ENCODE data around the gene CHPF2. TPM values are rescaled to one million over a fixed set of nuclear protein-coding genes. Genes with fewer than 3 reads are reported as not detected.

Gene CHPF2
- total RNA-seq, 1 experiment from 2014 or later = 19.5 TPM

DNA sequence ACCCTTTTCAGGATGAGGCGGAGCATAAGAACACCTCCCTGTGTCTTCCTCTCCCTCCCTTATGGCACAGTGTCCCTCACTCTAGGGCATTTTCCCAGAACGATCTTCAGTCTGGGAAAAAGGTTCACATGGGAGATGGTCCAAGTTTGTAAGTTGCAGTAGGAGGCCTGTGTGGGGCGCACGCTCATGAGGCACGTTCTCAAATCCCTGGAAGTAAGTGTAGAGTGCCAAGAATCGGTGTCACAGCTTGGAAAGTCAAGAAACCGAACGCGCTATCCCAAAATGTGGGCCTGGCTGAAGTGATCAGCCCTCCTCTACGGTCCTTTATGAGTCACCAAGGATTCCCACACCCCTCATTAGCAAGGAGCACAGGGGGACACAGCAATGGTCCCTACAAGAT lies 40.1 kb downstream of the CHPF2 start:
- no peak for TF ChIP-seq EZH2phosphoT487 (IDR thresholded peaks at IDR 0.05; ENCODE audit: borderline replicate concordance)
- no peak for TF ChIP-seq SIN3A (IDR thresholded peaks at IDR 0.05; ENCODE audit: low read depth)
- TF ChIP-seq ELF1 (IDR thresholded peaks at IDR 0.05; ENCODE audit: borderline replicate concordance, low read depth) = no peak
- no peak for TF ChIP-seq EGR1 (IDR thresholded peaks at IDR 0.05; ENCODE audit: low read depth)
- peaks cover 9 to 15% of the 10 kb centered on the region in 2 experiments; a peak in 3 of 4 replicates for H3K4me1 ChIP-seq (ENCODE audit: control insufficient read depth in 1 of 2, insufficient read depth in 2 of 2, low read length in 2 of 2)
- H3K9ac ChIP-seq (ENCODE audit: low read length) = no peak overlapping the region
- H3K36me3 ChIP-seq (ENCODE audit: control insufficient read depth in 1 of 2, insufficient read depth in 2 of 2, low read length in 2 of 2) = no peaks in the 10 kb centered on the region
- CTCF ChIA-PET = no interaction called here
- no peaks in the 10 kb centered on the region for H3K9me3 ChIP-seq (ENCODE audit: control insufficient read depth in 1 of 2, insufficient read depth in 1 of 2, low read depth in 1 of 2, low read length in 2 of 2)
- no peak for DNase-seq (ENCODE audit: low read depth, low spot score)
- no peaks in the 10 kb centered on the region for H3K79me2 ChIP-seq (ENCODE audit: insufficient read depth, low read length)
- RAD21 ChIA-PET (ENCODE audit: low non-redundant PET in 1 of 2, low total read pairs in 2 of 2, uncharacterized antibody in 2 of 2, unreplicated experiment in 2 of 2) = no interaction called here
- no peak overlapping the region for H2AFZ ChIP-seq (ENCODE audit: low read depth, low read length, poor library complexity, severe bottlenecking)
- intact Hi-C loops (cut with micrococcal nuclease) = no loop called here
- no peaks in the 10 kb centered on the region for H3K9me2 ChIP-seq (ENCODE audit: insufficient read depth)
- H3K27me3 ChIP-seq (ENCODE audit: insufficient read depth, low read length) = no peaks in the 10 kb centered on the region
- H4K20me1 ChIP-seq (ENCODE audit: insufficient read depth) = no peaks in the 10 kb centered on the region
- no peak overlapping the region for H3K4me3 ChIP-seq (replicated peaks in 1 of 2; ENCODE audit: low read depth in 1 of 2, low read length in 2 of 2)
- no peak for ATAC-seq
- BruUV-seq (replicated peaks) = no TSS peak
- POLR2A ChIA-PET = no interaction called here
- no peak overlapping the region for H3K27ac ChIP-seq (ENCODE audit: low read depth, low read length)
- H3K4me2 ChIP-seq (ENCODE audit: low read length) = no peak overlapping the region

DNA sequence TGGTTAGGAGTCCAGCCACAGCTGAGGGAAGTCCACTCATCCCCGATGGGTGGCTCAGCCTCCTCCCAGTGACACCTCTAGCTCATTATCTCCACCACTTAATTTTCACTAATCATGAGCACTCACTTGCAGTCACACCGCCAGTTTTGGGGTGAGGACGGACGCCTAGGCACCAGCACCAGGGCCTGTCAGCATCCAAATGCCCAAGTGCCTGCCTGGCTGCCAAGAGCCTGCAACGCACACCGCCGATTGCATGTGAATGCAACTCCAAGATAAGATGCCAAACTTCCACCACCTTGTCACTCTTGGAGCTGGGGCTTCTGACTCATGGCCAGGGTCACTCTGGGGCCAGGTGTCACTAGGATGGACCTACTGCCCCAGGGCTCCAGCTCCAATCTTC lies 40.6 kb downstream of the CHPF2 start:
- Histone ChIP-seq H3K36me3 (ENCODE audit: control insufficient read depth in 1 of 2, insufficient read depth in 2 of 2, low read length in 2 of 2) (no peaks in the 10 kb centered on the region), H3K79me2 (ENCODE audit: insufficient read depth, low read length) (no peaks in the 10 kb centered on the region), H4K20me1 (ENCODE audit: insufficient read depth) (no peaks in the 10 kb centered on the region), H3K27ac (ENCODE audit: low read depth, low read length) (no peak overlapping the region), H3K9me3 (ENCODE audit: control insufficient read depth in 1 of 2, insufficient read depth in 1 of 2, low read depth in 1 of 2, low read length in 2 of 2) (no peaks in the 10 kb centered on the region), H3K4me2 (ENCODE audit: low read length) (no peak overlapping the region), H3K27me3 (ENCODE audit: insufficient read depth, low read length) (no peaks in the 10 kb centered on the region), H3K4me3 (replicated peaks in 1 of 2; ENCODE audit: low read depth in 1 of 2, low read length in 2 of 2) (no peak overlapping the region), H3K4me1 (ENCODE audit: control insufficient read depth in 1 of 2, insufficient read depth in 2 of 2, low read length in 2 of 2) (peaks cover 12 to 17% of the 10 kb centered on the region in 2 experiments; a peak in 3 of 4 replicates), H3K9ac (ENCODE audit: low read length) (no peak overlapping the region), H3K9me2 (ENCODE audit: insufficient read depth) (no peaks in the 10 kb centered on the region), H2AFZ (ENCODE audit: low read depth, low read length, poor library complexity, severe bottlenecking) (no peak overlapping the region)
- intact Hi-C loops (cut with micrococcal nuclease) = no loop called here
- DNase-seq (ENCODE audit: low read depth, low spot score) (no peak), ATAC-seq (no peak)
- BruUV-seq (replicated peaks) = no TSS peak
- CTCF ChIA-PET = no interaction called here
- POLR2A ChIA-PET = no interaction called here
- TF ChIP-seq POLR2AphosphoS5 (IDR thresholded peaks at IDR 0.05; ENCODE audit: low read depth, low read length) = no peak
- TF ChIP-seq ZNF274 (IDR thresholded peaks at IDR 0.05; ENCODE audit: low read depth, low read length) = no peak
- TF ChIP-seq CEBPB (IDR thresholded peaks at IDR 0.05; ENCODE audit: low read depth) = no peak
- no peak for TF ChIP-seq JUND (IDR thresholded peaks at IDR 0.05)
- TF ChIP-seq FOSL1 (IDR thresholded peaks at IDR 0.05; ENCODE audit: low read depth) = no peak
- RAD21 ChIA-PET (ENCODE audit: low non-redundant PET in 1 of 2, low total read pairs in 2 of 2, uncharacterized antibody in 2 of 2, unreplicated experiment in 2 of 2) = no interaction called here

All from HCT116 (cell line).